ENCODE data around the gene WDFY3.

- no peak for TF ChIP-seq EZH2 (IDR thresholded peaks at IDR 0.05; ENCODE audit: insufficient read depth, poor library complexity, severe bottlenecking)
- no peak for TF ChIP-seq EZH2phosphoT487 (IDR thresholded peaks at IDR 0.05; ENCODE audit: insufficient read depth, low read depth)
Observed at GRCh38 chr4:84915396-84915780, 51.1 kb downstream of the WDFY3 start.

Measured in GM23248 (cell line).